HG02610 (cell line): ENCODE data around the gene SPC24.
"Not testable (repeated sequence)": the region's sequence is repeated elsewhere in the genome, so short reads cannot be mapped to it uniquely, and the experiment has no call there.

Experiments
- ATAC-seq: cut with Tn5 transposase; IDR thresholded peaks from one replicate; pipeline ENCODE4 v1.9.1; 2021; ENCODE audit warnings: mild to moderate bottlenecking, moderate library complexity; ENCODE audit not compliant: unreplicated experiment

The SPC24 gene

GRCh38 chr19:11131471-11131870 lies 24.1 kb downstream of the SPC24 start:
- no peak for ATAC-seq

DNA sequence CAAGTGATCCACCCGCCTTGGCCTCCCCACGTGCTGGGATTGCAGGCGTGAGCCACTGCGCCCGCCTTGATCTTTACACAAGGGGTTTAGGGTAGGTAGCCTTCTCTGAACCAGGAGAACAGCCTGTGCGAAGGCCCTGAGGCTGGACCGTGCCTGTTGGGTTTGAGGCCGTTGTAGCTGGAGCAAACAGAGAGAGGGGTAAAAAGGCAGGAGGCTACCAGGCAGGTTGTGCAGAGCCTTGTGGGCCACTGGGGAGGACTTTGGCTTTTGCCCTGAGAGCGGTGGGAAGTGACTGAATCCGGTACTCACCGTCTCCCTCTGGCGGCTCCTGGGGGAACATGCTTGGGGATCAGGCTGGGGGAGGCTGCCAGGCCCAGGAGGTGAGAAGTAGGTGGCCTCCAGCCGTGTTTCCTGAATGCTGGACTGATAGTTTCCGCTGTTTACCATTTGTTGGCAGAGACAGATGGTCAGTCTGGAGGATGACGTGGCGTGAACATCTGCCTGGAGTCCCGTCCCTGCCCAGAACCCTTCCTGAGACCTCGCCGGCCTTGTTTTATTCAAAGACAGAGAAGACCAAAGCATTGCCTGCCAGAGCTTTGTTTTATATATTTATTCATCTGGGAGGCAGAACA lies 24.6 kb downstream of the SPC24 start:
- no peak for ATAC-seq

DNA sequence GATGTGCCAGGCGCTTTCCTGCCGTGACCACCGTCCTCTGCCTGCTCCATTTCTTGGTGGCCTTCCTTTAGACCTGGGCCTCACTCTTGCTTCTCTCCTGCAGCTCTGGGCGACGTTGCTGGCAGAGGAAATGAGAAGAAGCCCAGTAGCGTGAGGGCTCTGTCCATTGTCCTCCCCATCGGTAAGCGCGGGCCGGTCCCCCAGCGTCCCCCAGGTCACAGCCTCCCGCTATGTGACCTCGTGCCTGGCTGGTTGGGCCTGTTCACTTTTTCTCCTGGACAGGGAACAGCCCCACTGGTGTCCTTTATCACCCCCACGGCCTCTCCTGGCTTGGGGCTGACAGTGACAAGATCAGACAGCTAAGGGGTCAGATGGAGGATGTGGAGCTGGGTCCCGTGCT lies 27.7 kb downstream of the SPC24 start:
- no peak for ATAC-seq

DNA sequence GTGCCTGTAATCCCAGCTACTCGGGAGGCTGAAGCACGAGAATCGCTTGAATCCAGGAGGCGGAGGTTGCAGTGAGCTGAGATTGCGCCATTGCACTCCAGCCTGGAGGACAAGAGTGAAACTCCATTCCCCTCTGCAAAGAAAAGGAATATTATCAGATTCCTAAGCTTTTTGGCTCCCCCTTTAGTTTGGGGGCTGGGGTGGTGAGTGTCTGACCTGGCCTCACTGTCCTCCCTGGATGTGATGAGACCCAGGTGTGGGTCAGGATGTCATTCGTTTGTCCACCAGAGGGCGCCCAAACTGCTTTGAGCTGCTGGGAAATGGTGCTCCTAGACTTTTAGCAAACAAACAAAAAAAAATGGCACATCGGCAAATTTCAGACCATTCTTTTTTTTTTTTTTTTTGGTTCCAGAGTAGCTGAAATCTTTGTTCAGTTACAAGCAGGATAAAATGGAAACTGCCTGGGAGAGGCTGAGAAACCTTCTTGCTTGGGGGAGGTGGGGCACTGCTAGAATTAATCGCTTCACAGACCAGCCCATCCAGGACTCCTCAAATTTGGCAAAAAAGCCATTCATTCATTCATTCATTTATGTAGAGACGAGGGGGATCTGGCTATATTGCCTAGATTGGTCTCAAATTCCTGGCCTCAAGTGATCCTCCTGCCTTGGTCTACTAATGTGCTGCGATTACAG lies 29.4 kb downstream of the SPC24 start:
- no peak for ATAC-seq

- not testable (repeated sequence) for ATAC-seq
These were observed 31.4 kb downstream of the SPC24 start for GRCh38 chr19:11124157-11124556.

GRCh38 chr19:11123114-11123513 lies 32.5 kb downstream of the SPC24 start:
- ATAC-seq, result no peak

DNA sequence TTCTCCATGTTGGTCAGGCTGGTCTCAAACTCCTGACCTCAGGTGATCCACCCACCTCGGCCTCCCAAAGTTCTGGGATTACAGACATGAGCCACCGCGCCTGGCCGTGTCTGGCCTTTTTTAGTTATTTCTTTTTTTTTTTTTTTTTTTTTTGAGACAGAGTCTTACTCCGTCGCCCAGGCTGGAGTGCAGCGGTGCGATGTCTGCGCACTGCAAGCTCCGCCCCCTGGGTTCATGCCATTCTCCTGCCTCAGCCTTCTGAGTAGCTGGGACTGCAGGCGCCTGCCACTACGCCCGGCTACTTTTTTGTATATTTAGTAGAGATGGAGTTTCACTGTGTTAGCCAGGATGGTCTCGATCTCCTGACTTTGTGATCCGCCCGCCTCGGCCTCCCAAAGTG lies 33.6 kb downstream of the SPC24 start:
- ATAC-seq, result not testable (repeated sequence)

DNA sequence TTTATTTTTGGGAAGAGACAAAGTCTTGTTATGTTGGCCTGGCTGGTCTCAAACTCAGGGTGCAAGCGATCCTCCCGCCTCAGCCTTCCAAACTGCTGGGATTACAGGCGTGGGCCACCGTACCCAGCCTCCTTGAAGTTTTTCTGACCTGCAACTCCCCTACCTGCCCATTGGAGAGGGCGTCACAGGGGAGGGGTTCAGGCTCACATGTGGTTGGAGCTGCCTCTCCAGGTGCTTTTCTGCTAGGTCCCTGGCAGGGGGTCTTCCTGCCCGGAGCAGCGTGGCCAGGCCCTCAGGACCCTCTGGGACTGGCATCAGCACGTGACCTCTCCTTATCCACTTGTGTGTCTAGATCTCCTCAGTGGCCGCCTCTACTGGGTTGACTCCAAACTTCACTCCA lies 39.1 kb downstream of the SPC24 start:
- ATAC-seq, result no peak

- no peak for ATAC-seq
These were observed 39.6 kb downstream of the SPC24 start for GRCh38 chr19:11115895-11116446.

DNA sequence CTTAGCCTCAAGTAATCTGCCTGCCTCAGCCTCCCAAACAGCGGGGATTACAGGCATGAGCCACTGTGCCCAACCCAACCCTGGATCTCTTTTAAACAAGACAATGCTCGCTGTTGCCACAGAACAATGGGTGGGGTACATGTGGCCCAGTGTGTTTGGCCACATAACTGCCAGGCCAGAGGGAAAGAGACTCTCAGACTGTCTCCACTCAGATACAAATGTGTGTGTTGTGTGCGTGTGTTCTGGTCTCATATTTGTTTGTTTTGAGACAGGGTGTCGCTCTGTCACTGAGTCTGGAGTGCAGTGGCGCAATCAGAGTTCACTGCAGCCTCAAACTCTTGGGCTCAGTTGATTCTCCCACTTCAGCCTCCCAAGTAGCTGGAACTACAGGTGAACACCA lies 40.5 kb downstream of the SPC24 start:
- ATAC-seq, result no peak

- ATAC-seq, result no peak
These were observed 42.4 kb downstream of the SPC24 start for GRCh38 chr19:11113140-11113708.

DNA sequence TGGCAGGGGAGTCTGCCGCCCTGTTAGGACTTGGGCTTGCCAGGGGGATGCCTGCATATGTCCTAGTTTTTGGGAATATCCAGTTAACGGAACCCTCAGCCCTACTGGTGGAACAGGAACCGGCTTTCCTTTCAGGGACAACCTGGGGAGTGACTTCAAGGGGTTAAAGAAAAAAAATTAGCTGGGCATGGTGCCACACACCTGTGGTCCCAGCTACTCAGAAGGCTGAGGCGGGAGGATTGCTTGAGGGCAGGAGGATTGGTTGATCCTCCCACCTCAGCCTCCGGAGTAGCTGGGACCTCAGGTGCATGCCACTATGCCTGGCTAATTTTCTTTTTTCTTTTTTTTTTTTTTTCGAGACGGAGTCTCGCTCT lies 43.8 kb downstream of the SPC24 start:
- ATAC-seq, result no peak

DNA sequence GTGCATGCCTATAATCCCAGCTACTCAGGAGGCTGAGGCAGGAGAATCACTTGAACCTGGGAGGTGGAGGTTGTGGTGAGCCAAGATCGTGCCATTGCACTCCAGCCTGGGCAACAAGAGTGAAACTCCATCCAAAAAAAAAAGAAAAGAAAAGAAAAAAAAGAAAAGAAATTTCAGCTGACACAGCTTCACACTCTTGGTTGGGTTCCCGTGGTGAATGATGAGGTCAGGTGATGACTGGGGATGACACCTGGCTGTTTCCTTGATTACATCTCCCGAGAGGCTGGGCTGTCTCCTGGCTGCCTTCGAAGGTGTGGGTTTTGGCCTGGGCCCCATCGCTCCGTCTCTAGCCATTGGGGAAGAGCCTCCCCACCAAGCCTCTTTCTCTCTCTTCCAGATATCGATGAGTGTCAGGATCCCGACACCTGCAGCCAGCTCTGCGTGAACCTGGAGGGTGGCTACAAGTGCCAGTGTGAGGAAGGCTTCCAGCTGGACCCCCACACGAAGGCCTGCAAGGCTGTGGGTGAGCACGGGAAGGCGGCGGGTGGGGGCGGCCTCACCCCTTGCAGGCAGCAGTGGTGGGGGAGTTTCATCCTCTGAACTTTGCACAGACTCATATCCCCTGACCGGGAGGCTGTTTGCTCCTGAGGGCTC lies 44.3 kb downstream of the SPC24 start:
- ATAC-seq, result no peak

GRCh38 chr19:11108746-11109145 lies 46.8 kb downstream of the SPC24 start:
- ATAC-seq, result no peak

DNA sequence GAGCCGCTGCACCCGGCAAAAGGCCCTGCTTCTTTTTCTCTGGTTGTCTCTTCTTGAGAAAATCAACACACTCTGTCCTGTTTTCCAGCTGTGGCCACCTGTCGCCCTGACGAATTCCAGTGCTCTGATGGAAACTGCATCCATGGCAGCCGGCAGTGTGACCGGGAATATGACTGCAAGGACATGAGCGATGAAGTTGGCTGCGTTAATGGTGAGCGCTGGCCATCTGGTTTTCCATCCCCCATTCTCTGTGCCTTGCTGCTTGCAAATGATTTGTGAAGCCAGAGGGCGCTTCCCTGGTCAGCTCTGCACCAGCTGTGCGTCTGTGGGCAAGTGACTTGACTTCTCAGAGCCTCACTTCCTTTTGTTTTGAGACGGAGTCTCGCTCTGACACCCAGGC lies 49.1 kb downstream of the SPC24 start:
- ATAC-seq, result no peak

DNA sequence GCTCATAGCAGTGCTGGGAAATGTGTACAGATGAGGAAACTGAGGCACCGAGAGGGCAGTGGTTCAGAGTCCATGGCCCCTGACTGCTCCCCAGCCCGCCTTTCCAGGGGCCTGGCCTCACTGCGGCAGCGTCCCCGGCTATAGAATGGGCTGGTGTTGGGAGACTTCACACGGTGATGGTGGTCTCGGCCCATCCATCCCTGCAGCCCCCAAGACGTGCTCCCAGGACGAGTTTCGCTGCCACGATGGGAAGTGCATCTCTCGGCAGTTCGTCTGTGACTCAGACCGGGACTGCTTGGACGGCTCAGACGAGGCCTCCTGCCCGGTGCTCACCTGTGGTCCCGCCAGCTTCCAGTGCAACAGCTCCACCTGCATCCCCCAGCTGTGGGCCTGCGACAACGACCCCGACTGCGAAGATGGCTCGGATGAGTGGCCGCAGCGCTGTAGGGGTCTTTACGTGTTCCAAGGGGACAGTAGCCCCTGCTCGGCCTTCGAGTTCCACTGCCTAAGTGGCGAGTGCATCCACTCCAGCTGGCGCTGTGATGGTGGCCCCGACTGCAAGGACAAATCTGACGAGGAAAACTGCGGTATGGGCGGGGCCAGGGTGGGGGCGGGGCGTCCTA lies 50.5 kb downstream of the SPC24 start:
- no peak for ATAC-seq

DNA sequence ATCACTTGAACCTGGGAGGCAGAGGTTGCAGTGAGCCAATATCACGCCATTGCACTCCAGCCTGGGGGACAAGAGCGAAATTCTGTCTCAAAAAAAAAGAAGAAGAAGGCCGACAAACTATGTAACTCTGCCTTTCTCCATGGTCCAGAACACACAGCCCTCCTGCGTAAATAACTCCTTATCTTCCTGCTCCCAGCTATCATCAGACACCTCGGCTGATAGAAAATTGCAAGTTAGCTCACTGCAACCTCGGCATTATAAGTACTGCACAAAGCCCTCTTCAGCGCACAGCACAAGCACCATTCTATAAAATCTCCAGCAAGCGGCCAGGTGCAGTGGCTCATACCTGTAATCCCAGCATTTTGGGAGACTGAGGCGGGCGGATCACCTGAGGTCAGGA lies 51.9 kb downstream of the SPC24 start:
- not testable (repeated sequence) for ATAC-seq

GRCh38 chr19:11102944-11103343 lies 52.6 kb downstream of the SPC24 start:
- ATAC-seq, result no peak

DNA sequence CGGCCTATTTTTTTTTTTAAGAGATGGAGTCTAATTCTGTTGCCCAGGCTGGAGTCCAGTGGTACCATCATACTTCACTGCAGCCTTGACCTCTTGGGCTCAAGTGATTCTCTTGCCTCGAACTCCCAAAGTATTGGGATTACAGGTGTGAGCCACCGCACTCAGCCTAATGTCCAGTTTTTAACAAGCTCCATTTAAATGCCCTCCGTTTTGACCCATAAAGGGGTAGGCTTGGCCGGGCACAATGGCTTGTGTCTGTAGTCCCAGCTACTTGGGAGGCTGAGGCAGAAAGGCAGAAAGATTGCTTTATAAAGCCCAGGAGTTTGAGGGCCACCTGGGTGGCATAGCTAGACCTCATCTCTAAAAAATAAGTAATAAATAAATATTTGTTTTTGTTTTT lies 54.5 kb downstream of the SPC24 start:
- no peak for ATAC-seq

DNA sequence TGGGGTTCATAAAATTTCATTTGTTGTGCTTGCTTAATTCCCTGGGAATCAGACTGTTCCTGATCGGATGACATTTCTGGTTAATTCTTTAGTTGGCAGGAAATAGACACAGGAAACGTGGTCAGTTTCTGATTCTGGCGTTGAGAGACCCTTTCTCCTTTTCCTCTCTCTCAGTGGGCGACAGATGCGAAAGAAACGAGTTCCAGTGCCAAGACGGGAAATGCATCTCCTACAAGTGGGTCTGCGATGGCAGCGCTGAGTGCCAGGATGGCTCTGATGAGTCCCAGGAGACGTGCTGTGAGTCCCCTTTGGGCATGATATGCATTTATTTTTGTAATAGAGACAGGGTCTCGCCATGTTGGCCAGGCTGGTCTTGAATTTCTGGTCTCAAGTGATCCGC lies 55.5 kb downstream of the SPC24 start:
- no peak for ATAC-seq

DNA sequence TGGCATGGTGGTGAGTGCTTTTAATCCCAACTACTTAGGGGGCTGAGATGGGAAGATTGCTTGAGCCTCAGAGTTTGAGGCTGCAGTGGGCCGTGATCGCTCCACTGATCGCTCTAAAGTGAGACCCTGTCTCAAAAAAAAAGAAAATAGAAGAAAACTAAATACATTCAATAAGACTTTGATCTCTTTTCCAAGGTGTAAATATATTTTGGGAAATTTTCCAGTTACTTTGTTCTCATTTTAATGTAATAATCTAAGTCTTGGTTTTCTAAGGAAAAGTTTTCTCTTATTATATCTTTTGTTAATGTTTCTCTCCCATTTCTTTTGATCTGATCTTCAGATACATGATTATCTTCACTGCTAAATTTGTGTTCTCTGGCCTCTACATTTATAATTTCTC lies 56.7 kb downstream of the SPC24 start:
- ATAC-seq, result no peak
